Loucy (cell line): Measurements from ENCODE around the gene GDF7.

Experiments used
- H2AFZ ChIP-seq: fragments of 200-600 bp; sonication (generic); 2 replicates; pipeline ENCODE4 v1.6.0; 2016; ENCODE audit warnings: antibody characterized with exemption, mild to moderate bottlenecking, low read length, moderate library complexity
- H3F3A ChIP-seq: fragments of 200-600 bp; 2 replicates; pipeline ENCODE4 v1.6.0; 2016; ENCODE audit warnings: antibody characterized with exemption, low read depth, mild to moderate bottlenecking
- H3K27me3 ChIP-seq: fragments of 200-600 bp; sonication (generic); 2 replicates; pipeline ENCODE4 v1.6.1; 2014; ENCODE audit warnings: low read length, mild to moderate bottlenecking; ENCODE audit not compliant: insufficient read depth, poor library complexity, severe bottlenecking
- H3K36me3 ChIP-seq: fragments of 200-600 bp; sonication (generic); 2 replicates; pipeline ENCODE4 v1.6.1; 2016; ENCODE audit warnings: low read length; ENCODE audit not compliant: insufficient read depth
- H3K4me1 ChIP-seq: fragments of 200-600 bp; sonication (generic); 2 replicates; pipeline ENCODE4 v1.5.1; 2014; ENCODE audit warnings: low read length, mild to moderate bottlenecking; ENCODE audit not compliant: insufficient read depth, poor library complexity, severe bottlenecking
- H3K4me2 ChIP-seq: fragments of 200-600 bp; sonication (generic); 2 replicates; pipeline ENCODE4 v1.6.0; 2014; ENCODE audit warnings: antibody characterized with exemption, low read length, low read depth, mild to moderate bottlenecking; ENCODE audit not compliant: poor library complexity, severe bottlenecking
- H3K4me3 ChIP-seq: fragments of 200-600 bp; sonication (generic); 2 replicates; pipeline ENCODE4 v1.5.1; 2014; ENCODE audit warnings: low read length, mild to moderate bottlenecking, mixed read lengths; ENCODE audit not compliant: poor library complexity, severe bottlenecking
- H3K79me2 ChIP-seq: fragments of 200-600 bp; sonication (generic); 2 replicates; pipeline ENCODE4 v1.6.1; 2014; ENCODE audit warnings: low read length; ENCODE audit not compliant: insufficient read depth
- H3K9ac ChIP-seq: fragments of 200-600 bp; sonication (generic); 2 replicates; pipeline ENCODE4 v1.6.0; 2014; ENCODE audit warnings: mild to moderate bottlenecking, low read depth, low read length, moderate library complexity; ENCODE audit not compliant: poor library complexity, severe bottlenecking
- H3K9me2 ChIP-seq: fragments of 200-600 bp; sonication (generic); replicated peaks from 2 replicates; pipeline ENCODE4 v1.6.1; 2016; ENCODE audit warnings: low read depth, low read length, mixed read lengths
- H3K9me3 ChIP-seq: fragments of 200-600 bp; sonication (generic); 2 replicates; pipeline ENCODE4 v1.6.1; 2014; ENCODE audit warnings: mild to moderate bottlenecking, antibody characterized with exemption, low read length, low read depth; ENCODE audit not compliant: insufficient read depth
- H4K20me1 ChIP-seq: fragments of 200-600 bp; sonication (generic); 2 replicates; pipeline ENCODE4 v1.6.0; 2014; ENCODE audit warnings: antibody characterized with exemption, low read length, mild to moderate bottlenecking; ENCODE audit not compliant: insufficient read depth, poor library complexity, severe bottlenecking
- CTCF ChIP-seq: fragments of 200-600 bp; sonication (generic); conservative IDR thresholded peaks from 2 replicates; pipeline ENCODE4 v1.5.1; 2014; ENCODE audit warnings: mild to moderate bottlenecking, antibody characterized with exemption, low read length
- EZH2phosphoT487 ChIP-seq: fragments of 200-600 bp; IDR thresholded peaks from 2 replicates; pipeline ENCODE4 v1.6.1; 2018; ENCODE audit warnings: antibody characterized with exemption, mild to moderate bottlenecking, moderate library complexity, borderline replicate concordance

Gene GDF7

GRCh38 chr2:20666005-20666303 lies 990 bp upstream of the GDF7 start:
- H4K20me1 ChIP-seq, result no peaks in the 10 kb centered on the region
- H3K4me2 ChIP-seq, result no peak overlapping the region
- no peaks in the 10 kb centered on the region for H3K4me1 ChIP-seq
- no peaks in the 10 kb centered on the region for H3F3A ChIP-seq
- H2AFZ ChIP-seq, result no peak overlapping the region
- no peaks in the 10 kb centered on the region for H3K36me3 ChIP-seq
- no peaks in the 10 kb centered on the region for H3K9me3 ChIP-seq
- H3K4me3 ChIP-seq, result no peak overlapping the region
- H3K9ac ChIP-seq, result no peak overlapping the region
- no peaks in the 10 kb centered on the region for H3K9me2 ChIP-seq
- no peaks in the 10 kb centered on the region for H3K27me3 ChIP-seq
- no peaks in the 10 kb centered on the region for H3K79me2 ChIP-seq
- TF ChIP-seq EZH2phosphoT487, result no peak
- no peak for TF ChIP-seq CTCF

- no peak overlapping the region for H3K4me3 ChIP-seq
- no peaks in the 10 kb centered on the region for H3K4me1 ChIP-seq
- no peaks in the 10 kb centered on the region for H3K36me3 ChIP-seq
- no peak overlapping the region for H3K4me2 ChIP-seq
- H3K27me3 ChIP-seq, result no peaks in the 10 kb centered on the region
- no peaks in the 10 kb centered on the region for H3K9me3 ChIP-seq
- H3K9me2 ChIP-seq, result no peaks in the 10 kb centered on the region
- no peak for TF ChIP-seq CTCF
- no peak for TF ChIP-seq EZH2phosphoT487
- H3F3A ChIP-seq, result no peaks in the 10 kb centered on the region
- no peak overlapping the region for H2AFZ ChIP-seq
- H3K79me2 ChIP-seq, result no peaks in the 10 kb centered on the region
- H4K20me1 ChIP-seq, result no peaks in the 10 kb centered on the region
- no peak overlapping the region for H3K9ac ChIP-seq
Observed at GRCh38 chr2:20667151-20667530, 197 bp downstream of the GDF7 start.

GRCh38 chr2:20667531-20668401 lies 822 bp downstream of the GDF7 start:
- Histone ChIP-seq H4K20me1 (no peaks in the 10 kb centered on the region), H3K4me2 (no peak overlapping the region), H3K4me1 (no peaks in the 10 kb centered on the region), H3K9me2 (no peaks in the 10 kb centered on the region), H3K9me3 (no peaks in the 10 kb centered on the region), H3K4me3 (no peak overlapping the region), H2AFZ (no peak overlapping the region), H3K27me3 (no peaks in the 10 kb centered on the region), H3F3A (no peaks in the 10 kb centered on the region), H3K36me3 (no peaks in the 10 kb centered on the region), H3K79me2 (no peaks in the 10 kb centered on the region), H3K9ac (no peak overlapping the region)
- no peak for TF ChIP-seq CTCF
